Measurements from ENCODE around the gene EIF4E2.
"Not testable (repeated sequence)": the region's sequence is repeated elsewhere in the genome, so short reads cannot be mapped to it uniquely, and the experiment has no call there.

The EIF4E2 gene

DNA sequence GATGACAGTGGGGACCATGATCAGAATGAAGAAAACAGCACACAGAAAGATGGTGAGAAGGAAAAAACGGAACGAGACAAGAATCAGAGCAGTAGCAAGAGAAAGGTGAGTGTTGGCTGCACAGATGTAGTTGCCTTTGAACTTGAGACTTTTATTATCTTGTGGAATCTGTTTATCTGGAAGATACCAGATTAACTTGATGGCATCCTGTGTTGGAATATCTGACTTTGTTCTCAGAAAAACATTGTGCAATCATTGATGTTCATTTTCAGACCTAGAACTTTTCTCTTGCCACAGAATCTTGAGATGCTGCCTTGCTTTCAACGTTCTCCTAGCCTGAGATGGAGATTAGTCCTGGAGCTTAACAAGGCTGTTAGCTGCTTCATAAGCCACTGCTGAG, 5.9 kb downstream of the EIF4E2 start:
- no peak for DNase-seq

DNA sequence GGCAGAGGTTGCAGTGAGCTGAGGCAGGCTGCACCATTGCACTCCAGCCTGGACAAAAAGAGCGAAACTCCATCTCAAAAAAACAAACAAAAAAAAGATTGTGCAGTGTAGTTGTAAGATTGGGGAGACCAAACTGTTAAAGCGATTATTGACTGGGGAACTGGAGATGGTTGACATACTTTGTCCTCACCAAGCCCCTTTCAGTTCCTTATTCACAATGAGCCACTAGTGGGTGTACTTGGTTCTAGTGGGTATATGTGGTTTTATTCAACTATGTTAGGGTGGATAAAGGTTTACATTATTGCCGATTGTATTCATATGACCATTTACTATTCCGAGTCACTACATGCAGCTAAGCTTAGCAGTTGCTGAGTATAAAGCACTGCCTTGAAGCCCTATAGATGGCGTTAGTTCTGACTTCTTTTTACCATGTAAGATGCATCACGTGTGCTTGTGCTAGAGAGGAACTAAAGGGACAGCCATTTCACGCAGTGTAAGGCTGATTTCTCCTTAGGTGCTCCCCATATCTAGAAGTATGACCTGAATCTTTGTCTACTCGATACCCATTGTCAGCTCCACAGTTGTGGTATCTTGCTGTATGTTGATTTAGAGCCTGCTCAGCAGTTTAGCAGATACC, 12.1 kb downstream of the EIF4E2 start:
- DNase-seq = no peak

DNA sequence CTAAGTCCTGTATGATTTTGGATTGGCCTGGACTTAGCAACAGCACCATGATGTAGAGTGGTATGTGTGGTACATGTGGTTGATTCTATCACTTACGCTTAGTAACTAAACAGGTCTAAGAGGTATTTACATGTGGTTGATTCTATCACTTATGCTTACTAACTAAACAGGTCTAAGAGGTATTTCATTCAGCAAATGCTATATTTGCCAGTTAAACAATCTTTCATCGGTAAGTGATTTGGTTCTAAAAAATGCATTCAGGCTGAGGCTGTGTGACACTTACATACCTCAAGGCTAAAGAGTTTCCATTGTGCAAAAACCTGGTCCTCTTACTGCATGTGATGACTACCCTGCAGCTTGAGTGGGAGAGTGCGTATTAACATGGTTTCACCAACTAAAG, 13.1 kb downstream of the EIF4E2 start:
- no peak for DNase-seq

DNA sequence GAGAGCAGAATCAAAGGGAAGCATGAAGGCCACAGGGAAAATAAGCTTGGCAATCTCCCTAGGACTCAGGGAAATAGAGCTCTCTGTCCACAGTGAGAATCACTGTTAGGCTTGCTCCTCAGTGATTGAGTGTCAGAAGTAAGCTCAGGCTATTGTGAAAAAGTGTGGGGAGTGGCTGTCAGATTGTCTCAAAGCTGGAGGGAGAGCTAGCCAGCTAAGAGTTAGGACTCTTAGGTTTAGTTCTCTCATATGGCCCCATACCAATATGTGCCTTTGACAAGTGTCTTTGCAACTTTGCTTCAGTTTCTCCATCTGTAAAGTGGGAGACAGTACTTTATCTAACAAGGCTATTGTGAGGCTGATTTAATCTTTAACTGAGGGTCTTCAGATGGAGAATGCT, 17.2 kb downstream of the EIF4E2 start:
- no peak for DNase-seq

DNA sequence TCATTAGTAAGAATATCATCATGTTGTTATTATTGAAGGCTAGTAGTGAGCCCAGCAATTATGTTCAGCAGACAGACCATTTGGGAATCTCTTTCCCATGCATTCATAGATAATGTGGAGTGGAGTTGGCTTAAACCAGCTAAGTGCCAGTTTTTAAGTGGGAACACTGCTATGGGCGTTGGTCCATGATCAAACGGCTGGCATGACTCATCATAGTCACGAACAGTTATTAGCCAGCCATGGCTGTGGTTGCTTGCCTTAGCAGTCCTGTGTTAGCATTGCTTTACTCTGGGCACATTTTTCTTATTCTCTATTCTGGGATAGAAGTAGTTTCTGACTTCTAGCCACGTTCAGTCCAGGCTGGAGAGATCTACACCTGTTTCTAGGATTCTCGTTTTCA, 17.7 kb downstream of the EIF4E2 start:
- peak in 1 of 56 donors; percentile 13 for DNase-seq

DNA sequence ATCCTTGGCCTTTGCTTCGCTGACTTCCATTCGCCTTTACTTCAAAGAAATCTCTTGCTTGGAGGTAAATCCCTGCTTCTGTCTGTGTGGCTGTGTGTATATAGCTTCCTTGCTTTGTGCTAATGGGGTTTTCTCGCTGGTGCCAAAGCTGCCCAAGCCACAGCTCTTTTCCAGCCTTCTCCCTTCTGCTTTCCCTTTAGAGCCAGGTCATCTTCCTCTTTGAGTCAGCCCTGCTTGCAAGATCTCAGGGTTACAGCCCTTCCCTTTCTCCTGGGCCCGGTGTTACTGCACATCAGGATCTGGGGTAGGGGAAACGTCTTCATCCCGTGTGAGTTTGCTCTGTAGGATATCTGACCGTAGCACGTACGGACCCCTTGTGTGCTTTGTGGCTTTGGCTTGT, 19.1 kb downstream of the EIF4E2 start:
- no peak for DNase-seq

DNA sequence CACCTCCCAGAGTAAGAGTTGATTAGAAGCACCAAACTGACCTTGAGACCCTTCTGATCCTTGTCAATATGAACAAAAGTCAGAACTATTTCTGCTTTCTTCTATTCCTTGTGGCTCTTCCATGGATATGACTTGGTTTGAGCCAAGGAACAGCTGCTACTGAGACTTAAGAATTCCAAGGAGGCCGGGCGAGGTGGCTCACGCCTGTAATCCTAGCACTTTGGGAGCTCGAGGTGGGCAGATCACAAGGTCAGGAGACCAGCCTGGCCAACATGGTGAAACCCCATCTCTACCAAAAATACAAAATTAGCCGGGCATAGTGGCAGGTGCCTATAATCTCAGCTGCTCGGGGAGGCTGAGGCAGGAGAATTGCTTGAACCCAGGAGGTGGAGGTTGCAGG, 20.0 kb downstream of the EIF4E2 start:
- DNase-seq = not testable (repeated sequence)

DNA sequence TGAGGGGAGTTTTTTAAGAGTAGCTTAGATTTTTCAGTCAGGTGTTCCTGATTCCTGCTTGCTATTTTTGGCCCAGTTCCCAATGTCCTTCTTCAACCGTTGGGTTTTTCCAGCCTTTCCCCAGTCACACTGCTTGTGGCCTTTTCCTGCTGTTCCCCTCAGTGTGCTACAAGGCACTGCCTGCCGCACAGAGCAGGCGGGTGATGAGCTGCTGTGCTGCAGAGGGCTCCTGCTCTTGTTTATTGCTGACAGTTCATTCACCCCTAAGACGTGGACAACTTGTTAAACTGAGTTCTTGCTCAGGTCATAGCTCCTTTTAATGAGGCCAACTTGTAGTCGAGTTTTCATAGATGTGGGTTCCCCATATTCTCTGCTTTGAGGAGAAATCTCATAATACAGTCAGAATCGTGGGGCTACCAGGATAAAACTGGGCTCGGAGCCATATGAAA, 20.6 kb downstream of the EIF4E2 start:
- DNase-seq = peak in 3 of 56 donors; percentile 7 to 15 (median 11)

DNA sequence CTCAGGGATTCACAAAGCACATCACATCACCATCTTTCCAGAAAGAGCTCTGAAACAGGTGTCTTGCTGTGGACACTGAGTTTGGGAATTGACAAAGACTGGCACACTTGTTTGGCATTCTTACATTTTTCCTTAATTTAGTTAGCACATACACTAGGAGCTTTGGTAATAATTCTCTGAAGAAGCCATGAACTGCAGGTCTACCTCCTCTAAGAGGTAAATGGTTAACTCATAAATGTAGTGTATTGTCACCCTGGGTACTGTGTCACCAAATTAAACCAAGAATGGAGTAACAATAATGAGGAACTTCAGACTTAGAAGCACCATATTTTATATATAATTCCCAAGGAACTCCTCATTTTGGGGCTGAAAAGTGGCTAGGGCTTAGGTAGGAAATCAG, 22.6 kb downstream of the EIF4E2 start:
- DNase-seq = no peak

DNA sequence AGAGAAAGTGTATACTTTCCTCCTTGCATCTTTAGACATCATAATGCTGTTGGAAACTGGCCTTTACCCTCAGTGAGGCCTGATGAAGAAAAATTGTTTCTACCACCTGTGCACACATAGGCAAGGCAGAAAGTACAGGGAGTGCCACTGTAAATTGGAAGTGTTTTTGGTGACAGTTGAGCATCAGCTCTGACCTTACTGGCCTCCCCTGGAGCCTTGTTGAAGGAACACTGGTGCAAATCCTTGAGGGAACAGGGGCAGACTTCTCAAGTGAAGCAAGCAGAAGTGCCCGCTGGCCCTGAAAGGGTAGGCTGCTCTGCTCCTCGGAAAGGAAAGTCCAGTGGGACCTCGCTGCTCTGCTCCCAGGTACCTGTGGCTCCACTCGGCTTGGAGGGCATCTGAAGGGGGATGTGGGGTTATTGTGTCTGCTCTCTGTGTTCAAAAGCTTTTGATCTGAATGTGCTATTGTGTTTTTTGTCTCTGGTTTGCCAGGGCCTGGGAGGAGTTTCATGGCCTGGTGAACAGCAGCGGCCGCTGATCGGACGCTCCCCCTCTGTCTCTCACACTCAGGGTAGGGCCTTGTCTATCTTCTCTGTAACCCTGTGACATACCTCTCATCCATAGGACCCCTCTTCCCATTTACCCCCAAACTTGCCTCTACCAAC, 23.4 kb downstream of the EIF4E2 start:
- peak in 10 of 56 donors; percentile 9 to 28 (median 14) for DNase-seq

DNA sequence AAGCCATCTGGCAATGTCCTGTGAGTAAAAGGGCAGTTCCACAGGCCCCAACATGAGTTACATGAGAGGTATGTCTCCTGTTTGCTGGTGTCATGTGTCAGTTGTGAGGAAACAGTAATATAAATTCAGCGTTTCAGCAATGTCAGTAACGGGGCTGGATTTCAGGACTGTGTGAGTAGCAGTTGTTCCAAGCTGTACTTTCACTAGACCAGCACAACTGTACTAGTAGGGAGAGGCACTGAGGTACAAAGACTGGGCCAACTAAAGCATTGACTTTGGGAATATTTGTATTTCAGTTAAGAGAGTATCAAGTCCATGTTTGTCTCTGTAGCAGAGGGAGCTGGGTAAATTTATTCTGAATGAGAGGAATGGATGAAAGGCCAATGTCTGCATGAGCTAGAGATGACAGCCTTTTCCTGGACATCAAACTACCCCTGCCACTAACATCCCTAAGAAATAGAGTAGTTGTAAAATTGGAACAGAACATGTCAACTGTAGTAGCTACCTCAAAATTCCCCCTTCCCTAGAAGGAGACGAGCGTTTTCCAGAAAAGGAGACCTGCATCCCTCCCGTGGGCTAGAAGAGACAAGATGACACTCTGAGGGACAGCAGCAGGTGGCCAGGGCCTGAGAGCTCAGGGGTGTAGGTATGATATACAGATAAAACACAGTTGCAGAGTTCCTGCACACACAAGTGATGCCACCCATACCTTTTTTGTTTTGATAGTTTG, 24.4 kb downstream of the EIF4E2 start:
- DNase-seq = no peak

DNA sequence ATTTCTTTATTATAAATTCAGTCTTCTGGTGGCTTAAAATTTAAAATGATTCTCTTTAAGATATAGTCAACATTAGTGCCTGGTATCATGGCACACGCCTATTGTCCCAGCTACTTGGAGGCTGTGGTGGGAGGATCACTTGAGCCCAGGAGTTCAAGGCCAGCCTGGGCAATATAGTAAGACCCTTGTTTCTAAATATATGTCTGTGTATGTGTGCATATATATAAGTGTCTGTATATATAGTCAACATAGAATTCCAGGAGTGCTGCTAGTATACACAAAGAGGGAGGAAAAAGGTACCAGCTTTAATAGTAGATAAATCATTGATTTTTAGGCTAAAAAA, 24.9 kb downstream of the EIF4E2 start:
- DNase-seq = no peak

DNA sequence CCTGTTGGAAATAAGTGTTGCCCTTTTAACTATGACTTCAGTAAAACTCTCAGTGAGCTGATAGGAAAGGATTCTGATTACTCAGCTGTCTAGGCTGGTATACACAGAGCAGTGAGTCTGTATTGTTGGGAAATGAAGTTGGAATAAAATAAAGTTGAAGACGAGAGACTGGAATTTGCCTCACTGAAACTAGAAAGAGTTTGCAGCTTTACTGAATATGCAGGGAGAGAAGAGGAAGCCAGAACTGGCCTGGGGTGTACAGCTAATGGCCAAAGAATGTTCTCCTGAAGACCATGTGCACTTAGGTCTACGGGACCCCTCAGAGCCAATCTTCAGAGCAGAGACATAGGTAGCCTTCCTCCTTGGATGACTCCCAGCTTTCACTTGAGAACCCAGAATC, 26.5 kb downstream of the EIF4E2 start:
- no peak for DNase-seq

DNA sequence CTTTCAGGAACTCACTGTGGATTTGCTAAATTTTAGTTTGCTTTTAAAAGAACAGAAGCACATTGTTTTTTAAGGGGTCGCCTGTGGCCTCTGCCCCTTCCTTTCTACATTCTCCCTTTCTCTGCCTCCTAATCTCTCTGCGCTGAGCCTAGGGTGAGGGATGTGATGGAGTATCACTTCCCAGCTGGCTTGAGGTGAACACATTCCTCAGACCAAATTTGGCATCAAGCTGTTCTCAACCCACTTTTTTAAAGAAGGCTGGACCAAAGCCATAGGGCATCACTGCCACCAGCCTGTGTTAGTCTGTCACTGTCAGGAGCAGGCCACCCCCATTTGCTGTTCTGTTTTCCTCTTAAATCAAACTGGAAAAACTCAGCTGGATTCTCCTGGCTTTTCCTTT, 27.4 kb downstream of the EIF4E2 start:
- DNase-seq = no peak

DNA sequence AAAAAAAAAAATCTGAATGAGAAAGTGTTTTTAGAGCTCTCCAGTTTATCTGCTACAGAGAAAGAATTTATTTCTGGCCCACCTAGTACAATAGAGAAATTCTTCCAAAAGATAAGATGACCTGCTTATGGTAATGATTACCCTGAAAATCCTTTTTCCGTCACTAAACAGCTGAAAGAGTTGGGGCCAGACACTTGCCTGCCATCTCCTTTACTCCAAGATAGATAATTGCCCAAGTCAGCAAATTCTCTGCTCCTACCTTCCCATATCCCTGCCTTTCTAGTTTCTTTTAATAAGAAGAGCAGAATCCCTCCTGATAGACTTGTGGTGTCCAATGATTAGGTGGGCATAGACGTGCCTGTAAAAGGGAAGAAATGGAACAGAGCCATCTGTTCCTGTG, 28.1 kb downstream of the EIF4E2 start:
- no peak for DNase-seq

DNA sequence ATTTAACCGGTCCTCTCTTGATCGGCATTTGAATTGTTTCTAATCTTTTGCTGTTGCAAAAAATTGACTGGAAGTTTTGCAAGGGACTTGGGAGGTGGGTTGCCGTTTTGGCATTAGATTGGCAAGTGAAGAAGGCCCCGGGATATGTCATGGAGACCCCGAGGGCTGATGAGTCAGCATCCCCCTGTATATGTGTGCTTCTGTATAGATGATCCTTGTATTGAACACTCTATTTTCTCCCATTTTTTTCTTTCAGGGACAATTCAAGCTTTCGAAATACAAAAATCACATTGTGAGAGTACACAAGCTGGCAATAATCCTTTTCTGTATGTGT, 30.1 kb downstream of the EIF4E2 start:
- DNase-seq = no peak

DNA sequence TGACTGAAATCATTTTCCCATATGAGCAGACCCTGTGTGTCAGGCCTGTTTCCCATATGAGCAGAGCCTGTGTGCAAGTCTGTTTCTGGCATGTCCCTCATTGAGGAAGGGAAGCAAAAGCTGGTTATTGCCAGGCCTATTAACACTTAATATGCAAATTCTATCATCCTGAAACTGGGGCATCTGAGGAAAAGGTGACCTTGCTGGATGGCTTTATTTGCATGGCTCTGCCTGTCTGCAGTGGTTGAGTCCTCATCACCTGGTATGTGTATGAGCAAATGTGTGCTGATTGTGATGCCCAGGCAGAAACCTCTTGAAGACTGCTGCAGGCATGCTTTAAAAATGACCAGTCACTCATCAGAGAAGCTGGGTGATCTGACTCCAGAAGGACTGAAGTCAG, 31.2 kb downstream of the EIF4E2 start:
- DNase-seq = no peak

DNA sequence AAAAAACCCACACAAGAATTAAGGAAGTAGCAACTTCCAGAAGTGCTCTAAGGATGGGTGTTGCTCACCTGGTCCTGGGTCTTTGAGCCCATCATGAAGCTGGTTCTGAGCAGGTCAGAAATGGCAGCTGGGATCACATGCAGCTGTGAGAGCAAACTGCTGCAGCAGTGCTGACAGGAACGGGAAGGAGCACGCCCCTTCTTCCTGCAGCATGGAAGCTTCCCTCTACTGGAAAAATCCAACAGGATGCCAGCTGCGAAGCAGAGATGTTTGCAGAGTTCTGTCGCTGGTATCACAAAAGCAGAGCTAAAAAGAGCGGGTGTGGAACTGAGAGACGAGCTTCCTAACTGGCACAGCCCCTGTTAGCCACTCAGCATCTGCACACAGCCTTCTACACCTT, 33.7 kb downstream of the EIF4E2 start:
- DNase-seq = peak in 1 of 56 donors; percentile 4

DNA sequence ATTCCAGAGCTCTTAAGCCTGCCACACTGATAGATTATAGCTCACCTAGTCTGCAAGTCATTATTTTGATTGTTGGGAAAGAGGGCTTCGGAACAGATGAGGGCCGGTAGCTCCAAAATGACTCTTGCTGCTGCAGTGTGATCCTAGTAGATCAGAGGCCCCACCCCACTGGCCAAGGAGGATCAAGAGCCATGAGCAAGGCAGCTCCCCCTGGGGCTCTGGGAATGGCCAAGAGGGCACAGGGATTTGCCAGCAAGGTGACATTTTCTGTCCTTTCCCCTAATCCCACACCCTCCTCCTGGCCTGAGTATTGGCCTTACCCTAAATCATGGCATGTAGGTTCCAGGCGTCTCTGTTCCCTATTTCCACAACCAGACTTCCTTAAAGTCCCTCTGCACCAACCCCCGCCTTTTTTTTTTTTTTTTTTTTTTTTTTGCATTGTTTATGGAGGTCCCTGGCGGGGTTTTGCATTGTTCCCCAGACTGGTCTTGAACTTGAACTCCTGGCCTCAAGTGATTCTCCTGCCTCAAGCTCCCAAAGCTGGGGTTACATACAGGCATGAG, 36.5 kb downstream of the EIF4E2 start:
- DNase-seq = no peak

DNA sequence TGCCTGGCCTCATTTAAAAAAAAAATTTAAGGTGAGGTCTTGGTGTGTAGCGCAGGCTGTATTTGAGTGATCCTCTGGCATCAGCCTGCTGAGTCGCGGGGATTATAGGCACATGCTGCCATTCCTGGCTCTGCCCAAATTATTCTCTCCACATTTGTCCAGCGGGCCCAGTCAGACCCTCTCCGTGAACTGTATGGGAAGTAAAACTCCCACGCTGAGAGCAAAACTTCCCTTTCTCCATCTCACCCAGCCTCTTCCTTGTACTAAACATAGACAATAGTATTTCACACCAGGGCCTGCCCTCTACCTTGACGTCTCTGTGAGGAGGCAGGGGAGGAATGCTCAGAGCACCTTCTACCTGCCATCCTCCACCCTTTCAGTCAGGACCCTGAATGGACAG, 37.0 kb downstream of the EIF4E2 start:
- no peak for DNase-seq

DNA sequence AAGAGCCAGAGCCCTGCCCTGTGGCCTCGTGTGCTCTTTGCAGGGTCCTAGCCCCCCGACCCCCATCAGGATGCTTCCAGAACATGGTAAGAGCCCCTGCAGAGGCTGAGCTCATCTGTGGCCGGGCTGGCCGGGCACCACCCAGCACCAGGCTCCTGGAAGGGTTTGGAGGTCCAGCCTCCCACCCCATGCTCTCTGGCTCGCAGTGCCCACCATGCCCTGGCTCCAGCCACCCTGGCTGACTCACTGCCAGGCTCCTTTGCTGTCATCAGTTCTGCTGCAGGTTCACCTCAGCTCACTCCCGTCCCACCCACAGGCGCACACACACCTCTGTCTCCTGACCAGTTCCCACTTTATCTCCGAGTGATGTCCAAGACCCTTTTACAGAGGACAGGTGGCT, 37.5 kb downstream of the EIF4E2 start:
- no peak for DNase-seq
